Adrenal gland (tissue), 12 donors: Measurements from ENCODE around the gene C19orf53. TPM values are rescaled to one million over a fixed set of nuclear protein-coding genes. Genes with fewer than 3 reads are reported as not detected.
"Not testable (repeated sequence)": the region's sequence is repeated elsewhere in the genome, so short reads cannot be mapped to it uniquely, and the experiment has no call there.

Experiments used
- DNase-seq, 7 donors: peaks; one replicate each; pipeline ENCODE4 v3.0.0-alpha.2; 2019 to 2020
- H3K27ac ChIP-seq, 5 donors: fragments of 200-600 bp; sonication (generic) in 4 of 5; 1 replicate in 3 of 5; 2 replicates in 2 of 5; pipeline versions ENCODE4 v1.5.1 to v1.8.0; 2016 to 2020; ENCODE audit warnings: mild to moderate bottlenecking in 1 of 5
- H3K27me3 ChIP-seq: fragments of 200-600 bp; 2 replicates; pipeline ENCODE4 v1.8.0; 2021
- H3K36me3 ChIP-seq, 2 donors: fragments of 200-600 bp; replicated peaks in 1 of 2; 1 replicate in 1 of 2; 2 replicates in 1 of 2; pipeline versions ENCODE4 v1.5.1 to v1.8.0; 2018 to 2022
- H3K4me1 ChIP-seq, 2 donors: fragments of 200-600 bp; replicated peaks in 1 of 2; 1 replicate in 1 of 2; 2 replicates in 1 of 2; pipeline versions ENCODE4 v1.5.1 to v1.8.0; 2018 to 2021
- H3K4me3 ChIP-seq, 4 donors: fragments of 200-600 bp; sonication (generic) in 3 of 4; one replicate each; pipeline ENCODE4 v1.5.1; 2016 to 2018
- H3K9me3 ChIP-seq, 3 donors: fragments of 200-600 bp; sonication (generic) in 1 of 3; replicated peaks in 1 of 3; 1 replicate in 2 of 3; 2 replicates in 1 of 3; pipeline versions ENCODE4 v1.5.1 to v1.8.0; 2016 to 2021
- CTCF ChIP-seq, 6 experiments: fragments of 450-650 bp in 4 of 6; fragments of 200-600 bp in 2 of 6; sonication (generic) in 1 of 6; IDR thresholded peaks; 1 replicate in 5 of 6; 2 replicates in 1 of 6; pipeline versions ENCODE4 v1.5.1 to v1.8.0; 2016 to 2021; ENCODE audit warnings: antibody characterized with exemption in 6 of 6, mild to moderate bottlenecking in 2 of 6, moderate library complexity in 1 of 6
- POLR2A ChIP-seq, 2 donors: fragments of 450-650 bp; IDR thresholded peaks; one replicate each; pipeline ENCODE4 v1.6.1; 2017; ENCODE audit warnings: antibody characterized with exemption in 2 of 2, mild to moderate bottlenecking in 2 of 2, moderate library complexity in 1 of 2
- WGBS, 4 donors: extraction: QIAGEN DNeasy Blood & Tissue Kit in 2 of 4; methylation state at CpG; one replicate each; pipeline versions ENCODE4 v1.1.5 to v1.1.7; 2013 to 2017; 5-methylcytosine and 5-hydroxymethylcytosine counted together
- intact Hi-C, 2 donors: fragments of 100-400 bp; cut with DNase I; formaldehyde crosslinking; loops; one replicate each; pipeline versions ENCODE4 v1.14.1 to v1.15.0; 2022 to 2023
- polyA plus RNA-seq, 3 donors: library from polyadenylated mRNA; stranded (reverse); fragments of 200-250 nt in 2 of 3; fragments of 350-450 nt in 1 of 3; fragmentation: Illumina TruSeq in 1 of 3; extraction: RNeasy Lipid Tissue Mini Kit (QIAGEN cat#74804) in 1 of 3; gene quantifications; one replicate each; pipeline ENCODE4 v1.2.3, GENCODE V29; 2013 to 2014
- total RNA-seq, 9 donors: library from RNA; depleted of rRNA in 4 of 9; stranded (reverse); fragments of >200 nt in 4 of 9; fragments of 120-200 nt in 1 of 9; fragmentation: NEBNext Ultra II Directional in 1 of 9; extraction: Animal tissue kit (Norgen Biotek cat#: 25700) in 1 of 9; gene quantifications; one replicate each; pipeline versions ENCODE4 v1.1.0 to v1.2.4, GENCODE V29; 2013 to 2023
- donor health status: healthy with polysubstance abuse.
- donor health status: Bipolar disorder and iron deficiency.
- donor health status: DM: yes; HTN: yes; CAD: no.
- donor health status: DM: no; HTN: no; CAD: no.
- donor health status: DM: no; HTN: no; CAD: no.
- donor health status: DM: yes; HTN: yes; CAD: no.

Gene C19orf53
- total and polyA plus RNA-seq, 12 donors: 95.8 to 459 (median 166) TPM

- intact Hi-C loops: no loop called here
- no peak for DNase-seq
- TF ChIP-seq CTCF (IDR thresholded peaks at IDR 0.05): no peak
- TF ChIP-seq POLR2A (IDR thresholded peaks at IDR 0.05): no peak
- WGBS, 4 donors: 66 to 88% (median 85%) methylated on average over 3 to 6 of the region's 6 CpGs
- peaks cover 21 to 22% of the 10 kb centered on the region in 2 donors for H3K4me1 ChIP-seq
- no peaks in the 10 kb centered on the region for H3K9me3 ChIP-seq
- H3K27ac ChIP-seq: peak overlapping the region in 2 of 5 donors; percentile 16 to 21
- no peaks in the 10 kb centered on the region for H3K27me3 ChIP-seq
- no peak overlapping the region for H3K4me3 ChIP-seq
- peaks cover 0 to 28% of the 10 kb centered on the region in 2 donors for H3K36me3 ChIP-seq
Measured at GRCh38 chr19:13778847-13779246, 4.6 kb downstream of the C19orf53 start.

- H3K4me3 ChIP-seq, H3K27me3 ChIP-seq, H3K27ac ChIP-seq, intact Hi-C loops, DNase-seq, H3K9me3 ChIP-seq: not testable (repeated sequence)
- peaks cover 21 to 25% of the 10 kb centered on the region in 2 donors for H3K4me1 ChIP-seq
- 93 to 96% (median 95%) methylated on average over 8 of the region's 8 CpGs for WGBS, 4 donors
- peaks cover 0 to 28% of the 10 kb centered on the region in 2 donors for H3K36me3 ChIP-seq
Measured at GRCh38 chr19:13779794-13780193, 5.5 kb downstream of the C19orf53 start.

- Histone ChIP-seq H3K27ac (peak overlapping the region in 4 of 5 donors; percentile 48 to 86 (median 53)), H3K4me3 (no peak overlapping the region), H3K36me3 (peaks cover 0 to 28% of the 10 kb centered on the region in 2 donors), H3K9me3 (no peaks in the 10 kb centered on the region), H3K27me3 (no peaks in the 10 kb centered on the region), H3K4me1 (peaks cover 11 to 22% of the 10 kb centered on the region in 2 donors)
- intact Hi-C loops: no loop called here
- WGBS, 4 donors: 3 to 12% (median 5%) methylated on average over 5 of the region's 5 CpGs
- TF ChIP-seq POLR2A (IDR thresholded peaks at IDR 0.05): no peak
- TF ChIP-seq CTCF (IDR thresholded peaks at IDR 0.05): no peak
- peak; percentile 78 to 95 (median 91) for DNase-seq
Measured at GRCh38 chr19:13781547-13781946, 7.3 kb downstream of the C19orf53 start.

- intact Hi-C loops: no loop called here
- H3K9me3 ChIP-seq: no peaks in the 10 kb centered on the region
- TF ChIP-seq CTCF (IDR thresholded peaks at IDR 0.05) (no peak), POLR2A (IDR thresholded peaks at IDR 0.05) (no peak)
- WGBS, 4 donors: 78 to 87% (median 84%) methylated on average over 8 of the region's 8 CpGs
- H3K4me1 ChIP-seq: peaks cover 16 to 22% of the 10 kb centered on the region in 2 donors
- no peaks in the 10 kb centered on the region for H3K27me3 ChIP-seq
- H3K36me3 ChIP-seq: peaks cover 0 to 18% of the 10 kb centered on the region in 2 donors
- DNase-seq: no peak
- H3K27ac ChIP-seq: no peak overlapping the region
- no peak overlapping the region for H3K4me3 ChIP-seq
Measured at GRCh38 chr19:13782537-13782936, 8.3 kb downstream of the C19orf53 start.
